Muscle of leg (tissue), 11 donors: Measurements from ENCODE around the gene MESP1. TPM values are rescaled to one million over a fixed set of nuclear protein-coding genes. Genes with fewer than 3 reads are reported as not detected.

Experiments
- DNase-seq: peaks from one replicate; pipeline ENCODE4 v3.0.0; 2013
- H3K27ac ChIP-seq: one replicate; pipeline ENCODE4 v1.5.1; 2013; ENCODE audit warnings: mild to moderate bottlenecking, low read length, control low read depth
- H3K27me3 ChIP-seq: one replicate; pipeline ENCODE4 v1.6.1; 2013; ENCODE audit warnings: low read length; ENCODE audit not compliant: control insufficient read depth, insufficient read depth
- H3K36me3 ChIP-seq: one replicate; pipeline ENCODE4 v1.6.1; 2013; ENCODE audit warnings: low read length; ENCODE audit not compliant: control insufficient read depth, insufficient read depth
- H3K4me1 ChIP-seq: one replicate; pipeline ENCODE4 v1.6.1; 2013; ENCODE audit warnings: low read length; ENCODE audit not compliant: control insufficient read depth, insufficient read depth
- H3K4me3 ChIP-seq: one replicate; pipeline ENCODE4 v1.5.1; 2013; ENCODE audit warnings: low read length, control low read depth
- H3K9me3 ChIP-seq: replicated peaks from 2 replicates; pipeline ENCODE4 v1.6.1; 2013; ENCODE audit warnings: low read depth, low read length; ENCODE audit not compliant: control insufficient read depth
- WGBS: methylation state at CpG from one replicate; pipeline ENCODE4 v1.1.5; 2013; ENCODE audit warnings: missing lambda C conversion rate; ENCODE audit not compliant: insufficient coverage; 5-methylcytosine and 5-hydroxymethylcytosine counted together
- polyA plus RNA-seq, 8 donors: library from polyadenylated mRNA; unstranded; fragments of 120-200 nt; gene quantifications; one replicate each; pipeline versions ENCODE4 v1.2.1 to v1.2.3, GENCODE V29; 2013; ENCODE audit warnings: inconsistent platforms in 1 of 8, low replicate concordance in 1 of 8; ENCODE audit not compliant: insufficient read length in 8 of 8, insufficient read depth in 1 of 8
- total RNA-seq: library from RNA; stranded (reverse); fragments of 120-200 nt; gene quantifications from one replicate; pipeline ENCODE4 v1.2.4, GENCODE V29; 2013

MESP1 gene
- total and polyA plus RNA-seq, 9 donors, result 0.13 to 0.86 (median 0.68) TPM

DNA sequence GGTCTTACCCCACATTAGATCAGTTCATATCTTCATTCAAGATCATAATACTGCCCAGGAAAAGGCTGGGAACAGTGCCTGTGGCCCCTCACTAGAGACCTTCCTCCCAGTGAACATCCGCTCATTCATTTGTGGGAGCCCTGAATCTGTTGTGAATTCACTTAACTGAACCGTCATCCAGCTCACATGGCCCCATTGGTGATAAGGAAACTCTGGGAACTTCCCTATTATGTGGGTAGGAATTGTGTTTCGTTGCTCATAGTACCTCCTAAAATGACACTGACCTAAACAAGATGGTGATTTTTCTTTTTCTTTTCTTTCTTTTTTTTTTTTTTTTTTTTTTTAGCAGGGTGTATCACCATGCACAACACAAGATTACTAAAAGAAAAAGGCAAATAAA lies 18.3 kb upstream of the MESP1 start:
- Histone ChIP-seq H3K4me3 (no peak overlapping the region), H3K9me3 (no peaks in the 10 kb centered on the region), H3K27me3 (no peaks in the 10 kb centered on the region), H3K4me1 (peaks cover 2% of the 10 kb centered on the region), H3K36me3 (no peaks in the 10 kb centered on the region), H3K27ac (no peak overlapping the region)
- WGBS, result 100% methylated on average over 1 of the region's 3 CpGs
- DNase-seq, result no peak

DNA sequence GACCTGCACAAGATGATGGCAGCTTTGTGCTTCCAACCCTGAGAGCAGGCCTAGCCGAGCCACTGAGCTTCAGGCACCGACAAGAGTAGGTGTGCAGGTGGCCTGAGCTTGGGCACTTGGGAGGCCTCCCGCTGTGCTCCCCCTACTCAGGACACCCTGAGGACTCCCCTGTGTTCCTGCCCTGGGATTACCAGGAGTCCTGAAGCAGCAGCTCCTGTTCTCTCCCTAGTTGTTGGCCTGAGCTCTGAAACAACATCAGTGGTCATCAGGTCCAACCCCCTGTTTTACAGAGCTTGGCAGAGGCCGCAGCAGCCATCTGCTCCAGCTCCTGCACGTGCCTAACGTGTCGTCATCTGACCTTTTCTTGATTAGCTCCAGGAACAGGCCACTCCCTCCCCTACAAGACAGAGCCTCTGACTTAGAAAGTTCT lies 17.0 kb upstream of the MESP1 start:
- Histone ChIP-seq H3K4me1 (peaks cover 2% of the 10 kb centered on the region), H3K9me3 (no peaks in the 10 kb centered on the region), H3K4me3 (no peak overlapping the region), H3K36me3 (no peaks in the 10 kb centered on the region), H3K27ac (no peak overlapping the region), H3K27me3 (no peaks in the 10 kb centered on the region)
- WGBS, result 23% methylated on average over 7 of the region's 7 CpGs
- DNase-seq, result peak; percentile 83

DNA sequence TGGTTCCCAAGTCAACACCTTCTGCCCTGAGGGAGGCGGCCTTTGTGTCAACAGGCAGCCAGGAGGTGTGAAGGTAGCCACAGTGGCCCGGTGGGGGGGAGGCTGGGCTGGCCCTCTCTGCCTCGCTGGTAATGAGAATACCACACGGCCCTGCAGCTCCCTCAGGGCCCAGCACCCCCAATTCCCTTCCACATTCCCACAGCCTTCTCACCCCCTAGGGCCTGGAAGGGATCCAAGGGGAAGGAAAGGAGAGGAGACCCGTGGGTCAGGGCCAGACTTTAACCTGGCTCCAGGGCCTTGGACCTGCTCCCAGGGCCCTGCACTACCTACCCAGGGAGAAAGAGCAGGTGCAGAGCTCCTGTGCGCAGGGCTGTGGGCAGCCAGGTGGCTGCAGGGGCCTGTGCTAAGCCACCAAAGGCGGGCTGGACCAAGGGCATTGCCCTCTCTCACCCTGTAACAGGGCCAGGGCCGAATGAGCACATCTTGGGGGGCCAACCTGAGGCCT lies 16.4 kb upstream of the MESP1 start:
- Histone ChIP-seq H3K36me3 (no peaks in the 10 kb centered on the region), H3K27me3 (no peaks in the 10 kb centered on the region), H3K9me3 (no peaks in the 10 kb centered on the region), H3K4me1 (peaks cover 2% of the 10 kb centered on the region), H3K27ac (no peak overlapping the region), H3K4me3 (no peak overlapping the region)
- WGBS, result 20% methylated on average over 1 of the region's 8 CpGs
- DNase-seq, result no peak

DNA sequence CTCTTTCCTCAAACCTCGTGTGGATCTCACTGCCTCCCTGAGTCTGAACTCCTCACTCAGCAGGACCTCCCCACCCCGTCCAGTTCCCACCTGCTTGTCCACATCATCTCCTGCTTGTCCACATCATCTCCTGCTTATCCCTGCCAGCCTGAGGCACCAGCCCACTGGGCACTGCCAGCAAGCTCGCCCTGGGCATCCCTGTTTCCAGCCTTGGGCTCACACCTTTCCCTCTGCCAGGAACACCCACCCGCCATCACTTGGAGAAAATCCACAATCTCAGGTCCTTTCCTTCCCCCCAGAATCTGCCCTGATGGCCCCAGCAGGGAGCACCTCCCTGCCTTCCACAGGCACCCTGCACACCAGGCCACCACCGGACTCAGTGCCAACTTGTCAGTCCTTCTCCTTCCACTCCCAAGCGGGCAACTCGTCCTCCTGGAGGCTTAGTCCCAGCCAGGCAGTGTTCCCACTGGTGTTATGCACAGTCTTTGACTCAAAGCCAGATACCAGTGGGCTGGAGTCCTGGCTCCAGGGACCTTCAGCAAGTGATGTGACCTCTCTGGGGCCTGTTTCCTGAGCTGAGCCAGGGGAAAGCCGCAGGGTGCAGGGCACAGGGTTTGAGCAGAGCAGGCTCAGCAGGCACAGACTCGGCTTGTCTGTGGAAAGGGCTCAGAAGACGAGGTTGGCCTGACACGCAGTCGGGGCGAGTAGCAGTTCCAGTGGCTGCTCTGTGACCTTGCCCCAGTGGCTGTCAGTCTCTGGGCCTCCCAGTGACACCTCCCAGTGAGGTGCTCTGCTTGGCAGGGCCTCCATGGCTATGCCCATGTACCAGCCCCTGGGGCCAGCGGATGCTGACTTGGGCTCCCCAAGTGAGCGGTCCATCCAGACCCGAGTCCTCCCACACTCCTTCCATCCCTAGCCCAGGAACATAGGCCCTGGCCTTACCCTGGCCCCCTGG lies 15.6 kb upstream of the MESP1 start:
- Histone ChIP-seq H3K9me3 (no peaks in the 10 kb centered on the region), H3K27me3 (peaks cover 2% of the 10 kb centered on the region), H3K4me1 (peaks cover 2% of the 10 kb centered on the region), H3K4me3 (no peak overlapping the region), H3K36me3 (no peaks in the 10 kb centered on the region), H3K27ac (no peak overlapping the region)
- 78% methylated on average over 16 of the region's 16 CpGs for WGBS
- no peak for DNase-seq

DNA sequence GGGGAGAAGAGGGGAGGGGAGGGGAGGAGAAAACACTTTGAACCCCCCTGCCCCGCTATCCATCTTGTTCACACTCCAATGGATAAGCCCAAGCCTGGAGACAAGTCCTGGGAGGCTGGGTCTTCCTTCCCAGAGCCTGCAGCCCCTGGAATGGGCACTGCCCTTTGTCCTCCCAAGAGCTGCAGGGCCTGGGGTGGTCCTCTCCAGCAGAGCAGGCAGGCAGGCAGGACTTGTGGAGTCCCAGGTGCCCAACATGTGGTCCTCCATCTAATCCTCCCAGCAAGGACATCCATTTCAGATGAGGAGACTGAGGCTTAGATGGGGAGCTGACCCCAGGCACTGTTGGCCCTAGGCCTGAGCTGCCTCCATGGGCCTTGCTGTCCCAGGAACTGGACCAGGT lies 14.6 kb upstream of the MESP1 start:
- Histone ChIP-seq H3K27me3 (peaks cover 2% of the 10 kb centered on the region), H3K36me3 (no peaks in the 10 kb centered on the region), H3K4me3 (no peak overlapping the region), H3K9me3 (no peaks in the 10 kb centered on the region), H3K27ac (no peak overlapping the region), H3K4me1 (peaks cover 3% of the 10 kb centered on the region)
- DNase-seq, result no peak
- WGBS, result no CpG with 5 or more reads among the region's 1 CpG

DNA sequence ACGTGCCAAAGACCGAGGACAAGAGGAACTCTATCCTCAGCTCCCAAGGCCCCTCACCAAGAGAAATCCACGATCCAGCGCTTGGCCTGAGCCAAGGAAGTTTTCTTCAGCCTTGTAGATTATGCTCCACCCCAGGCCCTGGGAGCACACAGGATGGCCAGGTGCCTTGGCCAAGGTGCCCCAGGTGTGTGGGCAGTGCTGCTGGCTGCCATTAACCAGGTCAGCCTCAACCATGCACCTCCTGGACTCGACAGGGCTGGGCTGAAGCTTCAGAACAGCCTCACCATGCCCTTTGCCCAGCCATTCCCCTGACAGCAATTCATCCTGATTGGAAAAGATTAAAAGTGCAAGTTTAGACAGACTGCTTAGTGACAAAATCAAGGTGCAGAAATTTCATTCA lies 10.9 kb upstream of the MESP1 start:
- H3K4me3 ChIP-seq, result no peak overlapping the region
- DNase-seq, result no peak
- peaks cover 5% of the 10 kb centered on the region for H3K4me1 ChIP-seq
- peaks cover 2% of the 10 kb centered on the region for H3K27me3 ChIP-seq
- H3K36me3 ChIP-seq, result no peaks in the 10 kb centered on the region
- H3K27ac ChIP-seq, result no peak overlapping the region
- H3K9me3 ChIP-seq, result no peaks in the 10 kb centered on the region
- WGBS, result 67% methylated on average over 1 of the region's 5 CpGs

DNA sequence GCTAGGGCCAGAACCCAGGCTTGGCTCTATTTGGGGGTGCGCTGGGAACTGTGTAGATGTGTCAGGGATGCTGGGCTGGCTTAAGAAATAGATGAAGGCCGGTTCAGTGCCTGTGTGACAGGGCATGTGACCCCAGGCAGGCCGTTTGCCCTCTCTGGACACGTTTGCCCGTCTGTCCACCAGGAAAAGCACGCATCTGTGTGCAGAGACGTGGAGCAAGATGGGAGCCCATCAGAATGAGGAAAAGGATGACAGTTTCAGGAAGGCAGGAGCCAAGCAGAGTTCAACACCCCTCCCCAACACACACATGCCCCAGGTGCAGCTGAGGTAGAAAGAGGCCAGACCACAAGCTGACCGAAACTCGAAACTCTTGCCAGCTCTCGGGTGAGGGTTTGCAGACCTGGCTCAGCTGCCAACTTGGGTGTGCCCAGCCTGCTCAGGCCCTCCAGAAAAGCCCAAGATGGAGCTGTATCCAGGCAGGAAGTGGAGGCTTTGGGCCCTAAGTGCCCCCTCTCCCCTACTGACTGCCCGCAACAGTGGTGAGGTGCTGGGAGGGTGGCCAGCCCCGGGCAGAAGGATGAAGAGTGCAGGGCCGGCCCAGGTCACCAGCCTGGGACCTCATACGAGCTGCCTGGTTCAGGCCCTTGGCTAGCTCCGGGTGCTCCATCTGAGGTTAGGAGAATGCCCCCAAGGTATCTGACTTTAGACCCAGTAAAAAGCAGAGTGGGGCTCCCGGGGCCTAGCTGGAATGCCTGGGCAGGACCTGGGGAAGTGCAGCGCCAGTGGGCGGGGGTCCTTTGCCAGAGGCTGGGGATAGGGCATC lies 10.2 kb upstream of the MESP1 start:
- DNase-seq, result no peak
- no peak overlapping the region for H3K4me3 ChIP-seq
- H3K4me1 ChIP-seq, result peaks cover 5% of the 10 kb centered on the region
- H3K27ac ChIP-seq, result no peak overlapping the region
- peaks cover 2% of the 10 kb centered on the region for H3K27me3 ChIP-seq
- no peaks in the 10 kb centered on the region for H3K9me3 ChIP-seq
- no peaks in the 10 kb centered on the region for H3K36me3 ChIP-seq
- WGBS, result 64% methylated on average over 15 of the region's 18 CpGs

DNA sequence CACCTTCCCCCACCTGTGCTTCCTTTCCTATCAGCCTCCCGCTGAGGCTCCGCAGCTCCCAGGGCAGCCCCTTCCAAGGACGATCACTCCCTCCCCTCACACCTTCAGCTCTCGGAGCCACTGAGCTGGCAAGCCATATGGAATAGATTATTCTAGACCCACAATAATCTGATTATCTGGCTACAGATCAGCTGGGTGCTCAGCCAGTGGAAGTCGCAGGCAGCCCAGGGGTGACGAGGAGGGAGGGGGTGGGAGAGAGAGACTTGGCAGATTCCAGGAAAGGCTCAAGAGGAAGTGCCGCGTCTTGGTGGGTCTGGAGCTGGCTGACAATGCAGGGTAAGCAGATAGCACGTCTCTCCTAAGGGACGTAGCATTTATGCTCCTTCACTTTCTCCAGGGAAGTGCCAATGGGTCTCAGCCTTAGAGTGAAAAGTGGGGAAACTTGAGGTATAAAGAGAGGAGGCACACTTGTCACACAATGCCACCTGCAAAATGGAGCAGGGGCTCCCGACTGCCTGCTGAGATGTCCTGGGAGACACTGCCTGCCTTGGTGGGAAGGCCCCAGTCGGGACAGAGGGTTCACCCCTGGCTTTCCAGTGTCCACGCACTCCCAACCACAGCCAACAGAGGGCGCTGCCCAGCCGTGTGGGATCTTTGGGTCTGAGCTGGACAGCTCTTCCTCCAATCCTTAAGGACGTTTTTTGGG lies 9.4 kb upstream of the MESP1 start:
- no peaks in the 10 kb centered on the region for H3K9me3 ChIP-seq

DNA sequence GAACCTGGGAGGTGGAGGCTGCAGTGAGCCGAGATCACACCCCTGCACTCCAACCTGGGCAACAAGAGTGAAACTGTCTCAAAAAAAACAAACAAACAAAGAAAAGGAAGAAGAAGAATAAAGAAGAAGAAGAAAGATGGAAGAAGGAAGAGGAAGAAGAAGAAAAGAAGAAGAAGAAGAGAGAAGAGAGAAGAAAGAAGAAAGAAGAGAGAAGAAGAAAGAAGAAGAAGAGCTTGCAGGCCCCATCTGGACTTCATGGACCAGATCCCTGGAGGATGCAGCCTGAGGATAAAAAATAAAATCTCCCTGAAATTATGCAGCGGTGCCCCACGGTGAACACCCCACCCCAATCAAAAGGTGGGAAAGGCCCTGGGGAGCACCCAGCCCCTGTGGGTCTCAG lies 8.8 kb upstream of the MESP1 start:
- no peaks in the 10 kb centered on the region for H3K36me3 ChIP-seq
- H3K4me1 ChIP-seq, result peaks cover 5% of the 10 kb centered on the region
- 50% methylated on average over 2 of the region's 3 CpGs for WGBS
- H3K27ac ChIP-seq, result no peak overlapping the region
- no peak for DNase-seq
- no peaks in the 10 kb centered on the region for H3K9me3 ChIP-seq
- no peak overlapping the region for H3K4me3 ChIP-seq
- peaks cover 2% of the 10 kb centered on the region for H3K27me3 ChIP-seq

More for the DNA sequence above, 9.4 kb upstream of the MESP1 start:
- WGBS, result 19% methylated on average over 9 of the region's 16 CpGs
- Histone ChIP-seq H3K4me3 (no peak overlapping the region), H3K27me3 (peaks cover 2% of the 10 kb centered on the region), H3K27ac (no peak overlapping the region), H3K4me1 (peaks cover 5% of the 10 kb centered on the region), H3K36me3 (no peaks in the 10 kb centered on the region)
- DNase-seq, result peak; percentile 70
